Activated naive CD4-positive, alpha-beta T cell treated with anti-CD3 and anti-CD28 coated beads, Interleukin-2, amount 50 U/mL, for 16 hours (primary cell): ENCODE results near the gene SOX15.

ENCODE experiments used
- DNase-seq: peaks from one replicate; pipeline ENCODE4 v3.0.0-alpha.2; 2020

SOX15 gene

GRCh38 chr17:7556627-7557026, 33.3 kb downstream of the SOX15 start:
- no peak for DNase-seq

GRCh38 chr17:7555320-7555948, 34.5 kb downstream of the SOX15 start:
- no peak for DNase-seq

DNA sequence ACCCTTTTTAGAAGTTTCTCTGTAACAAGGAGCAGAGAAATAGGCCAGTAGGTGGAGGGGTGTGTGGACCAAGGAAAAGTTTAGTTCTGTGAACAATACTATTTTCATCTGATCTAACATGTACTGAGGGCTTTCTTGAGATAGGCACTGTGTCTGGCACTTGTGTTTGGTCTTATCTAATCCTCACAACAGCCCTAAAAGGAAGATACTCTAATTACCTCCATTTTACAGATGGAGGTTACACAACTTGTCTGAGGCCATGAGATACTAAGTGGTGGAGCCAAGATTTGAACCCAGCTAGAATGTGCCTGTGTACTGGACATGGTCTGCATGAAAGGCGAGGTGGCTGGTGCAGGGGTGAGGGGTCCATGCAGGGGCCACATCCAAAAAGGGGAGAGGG, 36.5 kb downstream of the SOX15 start:
- no peak for DNase-seq

- no peak for DNase-seq
These were observed 37.3 kb downstream of the SOX15 start for GRCh38 chr17:7552621-7553051.

DNA sequence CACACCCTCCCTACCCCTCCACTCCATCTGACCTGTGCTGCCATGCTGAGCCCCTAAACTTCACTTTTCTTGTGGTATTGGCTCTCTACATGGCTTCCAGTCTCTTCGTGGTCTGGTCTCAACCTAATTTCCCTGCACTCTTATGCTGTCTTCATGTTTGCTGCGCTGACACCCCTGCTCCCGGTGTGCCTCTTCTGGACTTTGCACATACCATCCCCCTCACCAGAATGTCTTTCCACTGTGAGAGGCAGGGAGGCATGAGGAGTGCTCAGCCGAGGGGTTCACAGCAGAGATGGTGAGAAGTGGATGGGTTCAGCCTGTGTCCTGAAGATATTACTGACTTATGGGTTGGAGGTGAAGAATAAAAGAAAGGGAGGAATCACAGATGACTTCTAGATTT, 38.5 kb downstream of the SOX15 start:
- no peak for DNase-seq

DNA sequence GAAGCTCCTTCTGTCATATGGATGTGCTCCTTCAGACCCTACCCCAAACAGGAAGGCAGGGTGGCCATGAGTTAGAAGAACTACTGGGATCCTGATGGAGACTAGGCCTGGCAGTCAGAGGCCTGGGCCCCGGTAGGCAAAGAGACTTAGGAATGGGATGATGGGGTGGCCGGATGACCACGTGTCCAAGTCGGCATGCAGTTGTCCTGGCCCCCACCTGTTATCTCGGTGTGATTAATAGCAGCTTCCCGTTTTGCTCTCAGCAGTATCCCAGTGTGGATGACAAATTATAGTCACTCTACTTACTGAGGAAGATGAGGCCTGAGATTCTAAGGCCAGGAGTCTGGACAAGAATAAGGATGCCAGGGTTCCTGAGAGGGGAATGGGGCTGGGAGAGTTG, 39.5 kb downstream of the SOX15 start:
- no peak for DNase-seq

GRCh38 chr17:7549401-7550055, 40.4 kb downstream of the SOX15 start:
- peak; percentile 50 for DNase-seq

DNA sequence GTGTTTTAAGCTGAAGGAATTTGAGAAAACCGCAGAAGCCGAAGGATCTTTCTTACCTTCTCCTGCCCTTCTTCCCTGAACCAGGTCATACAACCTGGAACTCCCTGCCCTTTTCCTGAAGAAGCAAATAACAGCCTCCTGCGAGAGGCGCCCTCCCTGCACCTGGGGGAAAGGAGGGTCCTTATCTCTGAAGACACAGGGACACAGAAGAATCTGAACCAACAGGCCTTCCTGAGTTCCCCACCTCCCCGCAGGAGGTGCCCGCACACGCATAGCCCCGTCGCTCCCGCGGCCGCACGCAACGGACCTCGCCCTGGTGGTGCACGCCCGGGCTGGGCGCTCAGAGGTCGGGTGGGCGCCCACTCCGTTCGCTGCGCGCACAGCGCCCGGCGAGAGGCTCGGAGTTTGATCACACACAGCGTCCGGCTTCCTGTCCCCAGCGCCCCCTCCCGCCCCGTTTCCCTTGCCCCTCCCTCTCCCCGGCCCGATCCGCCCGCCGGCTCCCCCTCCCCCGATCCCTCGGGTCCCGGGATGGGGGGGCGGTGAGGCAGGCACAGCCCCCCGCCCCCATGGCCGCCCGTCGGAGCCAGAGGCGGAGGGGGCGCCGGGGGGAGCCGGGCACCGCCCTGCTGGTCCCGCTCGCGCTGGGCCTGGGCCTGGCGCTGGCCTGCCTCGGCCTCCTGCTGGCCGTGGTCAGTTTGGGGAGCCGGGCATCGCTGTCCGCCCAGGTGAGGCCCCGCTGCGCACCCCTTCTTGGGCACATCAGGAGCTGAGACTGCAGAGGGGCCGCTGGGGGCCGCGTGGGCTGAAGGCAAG, 41.1 kb downstream of the SOX15 start, which contains the start of gene TNFSF12:
TSS of gene TNFSF12 (plus strand) at position 474 of the 816 bp plus-strand sequence. CDS start at position 570, 96 bp downstream.
- DNase-seq = peak; percentile 49

- no peak for DNase-seq
These were observed 45.0 kb downstream of the SOX15 start for GRCh38 chr17:7544911-7545310.

- no peak for DNase-seq
These were observed 48.7 kb downstream of the SOX15 start for GRCh38 chr17:7541074-7541621.

DNA sequence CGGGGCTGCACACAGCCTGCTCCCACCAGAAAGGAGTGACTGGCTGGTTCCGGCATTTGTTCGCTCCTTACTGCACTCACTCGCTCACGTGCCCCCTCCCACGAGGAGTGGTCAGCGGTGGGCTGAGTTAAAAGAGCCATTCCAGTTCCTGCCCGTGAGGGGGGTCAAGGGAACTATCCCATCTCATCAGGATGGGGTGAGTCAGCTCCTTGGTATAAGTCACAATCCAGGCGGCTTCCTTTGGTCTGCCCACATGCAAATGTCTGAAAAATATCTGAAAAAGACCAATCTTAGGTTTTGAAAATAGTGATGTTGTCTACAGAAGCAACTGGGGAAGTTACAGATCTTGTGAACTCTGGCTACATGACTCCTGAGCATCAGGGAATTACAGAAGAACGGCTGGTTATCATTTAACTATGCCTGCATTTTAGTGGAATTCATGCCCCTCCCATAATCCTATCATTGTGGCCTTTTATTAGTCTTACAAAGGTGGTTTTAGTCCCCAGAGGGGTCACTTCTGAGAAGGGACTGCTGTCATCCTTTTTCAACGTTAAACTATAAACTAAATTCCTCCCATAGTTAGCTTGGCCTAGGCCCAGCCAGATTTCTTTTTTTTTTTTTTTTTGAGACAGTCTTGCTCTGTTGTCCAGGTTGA, 50.9 kb downstream of the SOX15 start:
- DNase-seq = no peak
